Cortex of kidney (tissue), 1 donor: ENCODE results near the gene CA7.
"Not testable (repeated sequence)": the region's sequence is repeated elsewhere in the genome, so short reads cannot be mapped to it uniquely, and the experiment has no call there.

Source experiments
- DNase-seq: peaks from one replicate; lab custom pipeline; 2025; lab: John Stamatoyannopoulos, UW

The CA7 gene

DNA sequence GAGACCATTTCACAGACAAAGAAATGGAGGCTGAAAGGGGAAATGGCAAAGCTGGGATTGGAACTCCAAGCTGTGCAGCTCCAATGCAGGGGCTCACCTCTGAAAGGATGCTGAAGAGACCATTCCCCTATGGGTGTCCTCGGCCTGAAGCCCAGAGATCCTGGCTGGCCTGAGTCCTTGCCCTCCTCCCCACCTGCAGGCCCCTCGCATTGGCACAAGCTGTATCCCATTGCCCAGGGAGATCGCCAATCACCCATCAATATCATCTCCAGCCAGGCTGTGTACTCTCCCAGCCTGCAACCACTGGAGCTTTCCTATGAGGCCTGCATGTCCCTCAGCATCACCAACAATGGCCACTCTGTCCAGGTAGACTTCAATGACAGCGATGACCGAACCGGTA is 2.6 kb downstream of the CA7 start:
- DNase-seq = no peak

- DNase-seq = no peak
These were observed 3.4 kb downstream of the CA7 start for GRCh38 chr16:66847533-66848067.

- no peak for DNase-seq
These were observed 4.0 kb downstream of the CA7 start for GRCh38 chr16:66848172-66848571.

GRCh38 chr16:66849021-66849420 is 4.8 kb downstream of the CA7 start:
- DNase-seq = no peak

DNA sequence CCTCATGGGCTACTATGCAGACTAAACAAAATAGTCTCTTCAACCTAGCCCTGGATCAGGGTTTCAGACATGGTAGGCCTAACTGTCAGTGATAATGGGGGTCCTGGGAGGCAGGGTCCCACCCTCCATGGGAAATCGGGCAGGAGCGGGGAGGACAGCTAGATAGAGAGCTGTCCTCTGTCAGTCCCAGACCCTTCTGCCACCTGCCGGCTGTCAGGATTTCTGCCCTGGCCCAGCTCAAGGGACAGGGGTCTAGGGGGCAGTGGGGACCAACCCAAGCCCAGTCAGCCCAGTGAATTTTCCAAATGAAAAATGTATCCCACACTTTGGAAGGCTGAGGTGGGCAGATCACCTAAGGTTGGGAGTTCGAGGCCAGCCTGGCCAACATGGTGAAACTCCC is 5.3 kb downstream of the CA7 start:
- DNase-seq = no peak

- DNase-seq = no peak
These were observed 6.1 kb downstream of the CA7 start for GRCh38 chr16:66850115-66850815.

- DNase-seq = no peak
These were observed 7.2 kb downstream of the CA7 start for GRCh38 chr16:66851166-66851964.

- DNase-seq = no peak
These were observed 9.3 kb downstream of the CA7 start for GRCh38 chr16:66853261-66854139.

- DNase-seq = no peak
These were observed 12.0 kb downstream of the CA7 start for GRCh38 chr16:66856184-66856730.

GRCh38 chr16:66856801-66857200 is 12.6 kb downstream of the CA7 start:
- DNase-seq = no peak

DNA sequence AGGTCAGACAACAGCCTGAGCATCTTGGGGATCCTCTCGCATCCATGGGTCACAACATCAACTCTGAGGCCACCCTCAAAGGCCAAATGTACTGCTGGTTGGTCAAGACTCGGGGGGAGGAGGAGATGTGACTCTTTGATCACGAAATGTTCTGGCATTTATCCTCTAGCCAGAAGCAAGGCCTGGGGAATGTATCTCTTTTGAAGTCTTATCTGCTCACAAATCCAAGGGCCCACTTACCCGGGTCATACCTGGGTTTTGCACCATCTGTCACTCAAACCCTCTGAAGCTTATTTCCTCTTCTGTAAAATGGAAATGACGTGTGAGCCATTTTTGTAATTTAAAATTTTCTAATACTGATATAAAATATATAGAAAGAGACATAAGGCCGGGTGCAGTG is 13.2 kb downstream of the CA7 start:
- no peak for DNase-seq

- no peak for DNase-seq
These were observed 14.7 kb downstream of the CA7 start for GRCh38 chr16:66858740-66859396.

- no peak for DNase-seq
These were observed 15.3 kb downstream of the CA7 start for GRCh38 chr16:66859397-66860068.

GRCh38 chr16:66862023-66862520 is 17.9 kb downstream of the CA7 start:
- no peak for DNase-seq

GRCh38 chr16:66863707-66864106 is 19.5 kb downstream of the CA7 start:
- DNase-seq = no peak

GRCh38 chr16:66869424-66869823 is 25.2 kb downstream of the CA7 start:
- DNase-seq = no peak

DNA sequence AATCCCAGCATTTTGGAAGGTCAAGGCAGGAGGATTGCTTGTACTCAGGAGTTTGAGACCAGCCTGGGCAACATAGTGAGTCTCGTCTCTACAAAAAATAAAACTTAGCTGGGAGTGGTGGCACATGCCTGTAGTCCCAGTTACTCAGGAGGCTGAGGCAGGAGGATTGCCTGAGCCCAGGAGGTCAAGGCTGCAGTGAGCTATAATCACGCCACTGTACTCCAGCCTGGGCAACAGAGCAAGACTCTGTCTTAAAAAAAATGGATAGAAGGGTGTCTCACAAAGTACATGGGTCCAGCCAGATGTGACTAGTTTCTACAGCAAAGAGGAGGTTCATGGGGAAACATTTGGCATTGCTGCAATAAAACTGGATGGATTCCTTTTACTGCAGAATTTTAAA is 27.1 kb downstream of the CA7 start:
- not testable (repeated sequence) for DNase-seq

GRCh38 chr16:66871840-66872239 is 27.6 kb downstream of the CA7 start:
- no peak for DNase-seq

DNA sequence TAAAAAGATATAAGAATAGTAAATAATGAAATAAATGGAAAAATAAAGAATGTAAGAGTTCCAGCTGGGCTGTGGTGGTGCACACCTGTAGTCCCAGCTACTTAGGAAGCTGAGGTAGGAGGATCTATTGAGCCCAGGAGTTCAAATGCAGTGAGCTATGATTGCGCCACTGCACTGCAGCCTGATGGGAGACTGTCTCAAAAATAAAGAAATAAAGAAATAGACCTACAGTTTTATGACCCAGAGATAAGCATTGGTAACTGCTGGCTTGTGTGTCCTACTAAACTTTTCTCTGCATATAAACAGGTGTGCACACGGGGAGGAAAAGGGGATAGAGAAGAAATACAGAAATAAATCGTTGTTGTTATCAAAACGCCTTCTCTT is 28.3 kb downstream of the CA7 start:
- DNase-seq = no peak

DNA sequence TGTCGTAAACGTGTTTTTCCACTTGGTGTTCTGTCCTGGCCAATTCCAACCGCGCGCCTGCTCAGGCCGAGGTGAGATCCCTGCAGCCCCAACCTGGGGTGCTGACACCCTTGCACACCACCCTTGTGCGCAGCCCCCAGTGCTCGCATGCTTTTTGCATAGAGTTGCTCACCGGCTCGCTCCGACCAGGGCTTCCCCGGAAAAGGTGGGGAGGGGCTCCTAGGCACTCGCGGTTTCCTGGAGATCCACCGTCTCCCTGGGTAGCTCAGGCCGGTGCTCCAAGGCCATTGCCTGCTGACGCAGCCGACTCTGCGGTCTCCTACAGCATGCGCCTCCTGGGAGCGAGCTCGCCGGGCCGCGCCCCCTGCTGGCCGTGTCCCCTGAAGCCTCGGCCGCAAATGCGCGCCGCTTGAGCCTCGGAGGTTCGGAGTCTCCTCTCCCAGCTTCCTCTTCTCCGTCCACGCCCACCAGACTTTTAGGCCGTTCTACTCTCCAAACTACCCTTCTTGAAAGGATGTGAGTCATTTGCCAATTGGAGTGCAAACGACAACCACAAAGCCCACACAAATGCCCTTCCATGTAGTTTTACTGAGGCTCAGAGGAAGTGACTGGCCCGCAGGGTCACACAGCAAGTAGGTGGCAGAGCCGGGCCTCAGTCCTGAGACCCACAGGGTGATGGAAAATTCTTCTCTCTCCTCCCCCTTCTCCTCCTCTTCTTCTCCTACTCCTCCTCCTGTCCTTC is 28.9 kb downstream of the CA7 start:
- no peak for DNase-seq
